WTC11 (cell line): ENCODE results near the gene RPS6KA2. TPM values are rescaled to one million over a fixed set of nuclear protein-coding genes. Genes with fewer than 3 reads are reported as not detected.

Experiments
- ATAC-seq: fragments of 200-7000 bp; cut with Tn5 transposase; 2 replicates; pipeline ENCODE4 v1.10.0; 2021; ENCODE audit warnings: mild to moderate bottlenecking, moderate library complexity
- CTCF ChIA-PET: fragments of 300-600 bp; sonication (Branson Sonifier 250); formaldehyde crosslinking; loops from one replicate; lab custom pipeline; 2021; ENCODE audit warnings: antibody characterized with exemption; lab: Charles Lee
- POLR2A ChIA-PET: fragments of 350-600 bp; sonication (Branson Sonifier 250); formaldehyde crosslinking; loops from one replicate; lab custom pipeline; 2021; ENCODE audit warnings: antibody characterized with exemption; lab: Charles Lee
- DNase-seq: peaks from one replicate; pipeline ENCODE4 v3.0.0; 2021; ENCODE audit warnings: low spot score
- H3K27ac Mint-ChIP-seq: 2 replicates; pipeline ENCODE4 v1.8.0; 2021; ENCODE audit warnings: mixed read lengths
- H3K27me3 Mint-ChIP-seq: 2 replicates; pipeline ENCODE4 v1.8.0; 2021; ENCODE audit warnings: low read depth, mild to moderate bottlenecking, moderate library complexity, mixed read lengths
- H3K36me3 Mint-ChIP-seq: 2 replicates; pipeline ENCODE4 v1.8.0; 2021; ENCODE audit warnings: mixed read lengths
- H3K4me1 Mint-ChIP-seq: 2 replicates; pipeline ENCODE4 v1.8.0; 2022; ENCODE audit warnings: mixed read lengths
- H3K4me3 Mint-ChIP-seq: 2 replicates; pipeline ENCODE4 v1.8.0; 2021; ENCODE audit warnings: mild to moderate bottlenecking, moderate library complexity, mixed read lengths
- H3K9me3 Mint-ChIP-seq: 2 replicates; pipeline ENCODE4 v1.8.0; 2021; ENCODE audit warnings: mixed read lengths
- AR ChIP-seq: fragments of 250-450 bp; sonication (Bioruptor Pico); IDR thresholded peaks from 2 replicates; pipeline ENCODE4 v1.9.0; 2021; ENCODE audit warnings: mild to moderate bottlenecking
- ATF1 ChIP-seq: sonication (generic); formaldehyde crosslinking; IDR thresholded peaks from 2 replicates; pipeline ENCODE4 v1.8.1; 2023; ENCODE audit warnings: mild to moderate bottlenecking, moderate library complexity, missing genetic modification reagents
- E2F1 ChIP-seq: sonication (generic); formaldehyde crosslinking; IDR thresholded peaks from 2 replicates; pipeline ENCODE4 v1.8.0; 2022; ENCODE audit warnings: mild to moderate bottlenecking, missing genetic modification reagents
- ERG ChIP-seq: fragments of 250-450 bp; sonication (Bioruptor Pico); IDR thresholded peaks from 2 replicates; pipeline ENCODE4 v1.8.0; 2021; ENCODE audit warnings: mild to moderate bottlenecking
- GABPB1 ChIP-seq: sonication (generic); formaldehyde crosslinking; IDR thresholded peaks from 2 replicates; pipeline ENCODE4 v1.8.1; 2023; ENCODE audit warnings: mild to moderate bottlenecking, missing genetic modification reagents
- GRHL2 ChIP-seq: fragments of 250-450 bp; sonication (Bioruptor Pico); IDR thresholded peaks from 2 replicates; pipeline ENCODE4 v1.8.0; 2022; ENCODE audit warnings: mild to moderate bottlenecking, moderate library complexity; ENCODE audit not compliant: insufficient replicate concordance, severe bottlenecking
- JAZF1 ChIP-seq: fragments of 250-450 bp; sonication (Bioruptor Pico); IDR thresholded peaks from 2 replicates; pipeline ENCODE4 v1.9.0; 2021; ENCODE audit warnings: moderate library complexity, mild to moderate bottlenecking, inconsistent platforms
- KAT7 ChIP-seq: sonication (generic); formaldehyde crosslinking; IDR thresholded peaks from 2 replicates; pipeline ENCODE4 v1.8.1; 2023; ENCODE audit warnings: missing genetic modification reagents, mild to moderate bottlenecking, borderline replicate concordance
- NR3C1 ChIP-seq: sonication (generic); formaldehyde crosslinking; conservative IDR thresholded peaks from 2 replicates; pipeline ENCODE4 v1.8.1; 2023; ENCODE audit warnings: low read depth, mild to moderate bottlenecking, missing genetic modification reagents
- SOX15 ChIP-seq: fragments of 250-450 bp; sonication (Bioruptor Pico); IDR thresholded peaks from 2 replicates; pipeline ENCODE4 v1.9.0; 2021; ENCODE audit warnings: mild to moderate bottlenecking
- SP1 ChIP-seq: sonication (generic); formaldehyde crosslinking; conservative IDR thresholded peaks from 2 replicates; pipeline ENCODE4 v1.8.1; 2022; ENCODE audit warnings: missing genetic modification reagents
- TCF7 ChIP-seq: sonication (generic); formaldehyde crosslinking; IDR thresholded peaks from 2 replicates; pipeline ENCODE4 v1.8.0; 2022; ENCODE audit warnings: mild to moderate bottlenecking, low read depth, missing genetic modification reagents, moderate library complexity
- TEAD1 ChIP-seq: sonication (generic); formaldehyde crosslinking; IDR thresholded peaks from 2 replicates; pipeline ENCODE4 v1.8.0; 2022; ENCODE audit warnings: mild to moderate bottlenecking, missing genetic modification reagents
- TEAD4 ChIP-seq: sonication (generic); formaldehyde crosslinking; IDR thresholded peaks from 2 replicates; pipeline ENCODE4 v1.8.0; 2022; ENCODE audit warnings: mild to moderate bottlenecking, missing genetic modification reagents
- ZNF121 ChIP-seq: sonication (generic); formaldehyde crosslinking; IDR thresholded peaks from 2 replicates; pipeline ENCODE4 v1.8.0; 2023; ENCODE audit warnings: missing genetic modification reagents
- ZNF281 ChIP-seq: sonication (generic); formaldehyde crosslinking; IDR thresholded peaks from 2 replicates; pipeline ENCODE4 v1.8.0; 2023; ENCODE audit warnings: mild to moderate bottlenecking, missing genetic modification reagents
- ZNF671 ChIP-seq: fragments of 250-450 bp; sonication (Bioruptor Pico); IDR thresholded peaks from 2 replicates; pipeline ENCODE4 v1.8.0; 2021; ENCODE audit warnings: mild to moderate bottlenecking
- total RNA-seq: library from RNA; stranded (reverse); gene quantifications from 3 replicates; pipeline ENCODE4 v1.2.3, GENCODE V29; 2021
- TF ChIP-seq, protein P1 (sequence below): sonication (generic); formaldehyde crosslinking; IDR thresholded peaks from 2 replicates; pipeline ENCODE4 v1.8.0; 2022; ENCODE audit warnings: mild to moderate bottlenecking, missing genetic modification reagents
- TF ChIP-seq, protein P2 (sequence below): sonication (generic); formaldehyde crosslinking; IDR thresholded peaks from 2 replicates; pipeline ENCODE4 v1.8.1; 2022; ENCODE audit warnings: mild to moderate bottlenecking, moderate library complexity, missing genetic modification reagents

The RPS6KA2 gene
- total RNA-seq, 1 experiment from 2014 or later: 24.2 TPM

DNA sequence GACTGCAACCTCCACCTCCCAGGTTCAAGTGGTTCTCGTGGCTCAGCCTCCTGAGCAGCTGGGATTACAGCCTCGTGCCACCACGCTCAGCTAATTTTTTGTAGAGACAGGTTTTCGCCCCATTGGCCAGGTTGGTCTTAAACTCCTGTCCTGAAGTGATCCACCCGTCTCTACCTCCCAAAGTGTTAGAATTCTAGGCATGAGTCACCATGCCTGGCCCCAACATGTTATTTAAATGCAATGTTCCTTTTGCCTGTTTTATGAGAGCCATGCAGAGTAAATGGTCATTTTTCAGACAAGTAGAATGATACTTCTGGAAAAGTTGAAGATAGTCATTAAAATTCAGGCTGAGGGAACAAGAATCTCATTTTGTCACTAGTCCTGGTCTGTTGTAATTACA lies 43.8 kb upstream of the RPS6KA2 start:
- DNase-seq (no peak), ATAC-seq (no peak)
- TF ChIP-seq E2F1 (CRISPR knock-in tag) (no peak), ERG (CRISPR knock-in tag) (no peak), TEAD4 (CRISPR knock-in tag) (no peak), NR3C1 (no peak), ZNF281 (no peak), KAT7 (CRISPR knock-in tag) (no peak), JAZF1 (CRISPR knock-in tag) (no peak), SOX15 (no peak), TCF7 (CRISPR knock-in tag) (no peak), ZNF671 (CRISPR knock-in tag) (no peak), ZNF121 (CRISPR knock-in tag) (no peak), GRHL2 (CRISPR knock-in tag) (no peak), AR (CRISPR knock-in tag) (no peak), SP1 (CRISPR knock-in tag) (no peak), TEAD1 (no peak)
- TF ChIP-seq, protein P1, sequence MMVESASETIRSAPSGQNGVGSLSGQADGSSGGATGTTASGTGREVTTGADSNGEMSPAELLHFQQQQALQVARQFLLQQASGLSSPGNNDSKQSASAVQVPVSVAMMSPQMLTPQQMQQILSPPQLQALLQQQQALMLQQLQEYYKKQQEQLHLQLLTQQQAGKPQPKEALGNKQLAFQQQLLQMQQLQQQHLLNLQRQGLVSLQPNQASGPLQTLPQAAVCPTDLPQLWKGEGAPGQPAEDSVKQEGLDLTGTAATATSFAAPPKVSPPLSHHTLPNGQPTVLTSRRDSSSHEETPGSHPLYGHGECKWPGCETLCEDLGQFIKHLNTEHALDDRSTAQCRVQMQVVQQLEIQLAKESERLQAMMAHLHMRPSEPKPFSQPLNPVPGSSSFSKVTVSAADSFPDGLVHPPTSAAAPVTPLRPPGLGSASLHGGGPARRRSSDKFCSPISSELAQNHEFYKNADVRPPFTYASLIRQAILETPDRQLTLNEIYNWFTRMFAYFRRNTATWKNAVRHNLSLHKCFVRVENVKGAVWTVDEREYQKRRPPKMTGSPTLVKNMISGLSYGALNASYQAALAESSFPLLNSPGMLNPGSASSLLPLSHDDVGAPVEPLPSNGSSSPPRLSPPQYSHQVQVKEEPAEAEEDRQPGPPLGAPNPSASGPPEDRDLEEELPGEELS (CRISPR knock-in tag): no peak
- no peak overlapping the region for H3K4me3 Mint-ChIP-seq
- H3K27ac Mint-ChIP-seq: no peak overlapping the region
- CTCF ChIA-PET: no interaction called here
- H3K36me3 Mint-ChIP-seq: no peaks in the 10 kb centered on the region
- H3K9me3 Mint-ChIP-seq: no peaks in the 10 kb centered on the region
- POLR2A ChIA-PET: no interaction called here
- H3K27me3 Mint-ChIP-seq: peaks cover 5% of the 10 kb centered on the region
- peaks cover 20% of the 10 kb centered on the region for H3K4me1 Mint-ChIP-seq

GRCh38 chr6:166670013-166670412 lies 43.0 kb upstream of the RPS6KA2 start:
- DNase-seq (no peak), ATAC-seq (no peak)
- Mint-ChIP-seq H3K36me3 (no peaks in the 10 kb centered on the region), H3K4me1 (peaks cover 20% of the 10 kb centered on the region), H3K9me3 (no peaks in the 10 kb centered on the region), H3K27me3 (peaks cover 5% of the 10 kb centered on the region), H3K27ac (no peak overlapping the region), H3K4me3 (no peak overlapping the region)
- CTCF ChIA-PET: no interaction called here
- no peak for TF ChIP-seq GABPB1 (CRISPR knock-in tag)
- no peak for TF ChIP-seq ATF1 (CRISPR knock-in tag)
- TF ChIP-seq, protein P2, sequence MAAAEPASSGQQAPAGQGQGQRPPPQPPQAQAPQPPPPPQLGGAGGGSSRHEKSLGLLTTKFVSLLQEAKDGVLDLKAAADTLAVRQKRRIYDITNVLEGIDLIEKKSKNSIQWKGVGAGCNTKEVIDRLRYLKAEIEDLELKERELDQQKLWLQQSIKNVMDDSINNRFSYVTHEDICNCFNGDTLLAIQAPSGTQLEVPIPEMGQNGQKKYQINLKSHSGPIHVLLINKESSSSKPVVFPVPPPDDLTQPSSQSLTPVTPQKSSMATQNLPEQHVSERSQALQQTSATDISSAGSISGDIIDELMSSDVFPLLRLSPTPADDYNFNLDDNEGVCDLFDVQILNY (CRISPR knock-in tag): no peak
- POLR2A ChIA-PET: no interaction called here
